GM12878 (cell line): ENCODE results near the gene CMSS1. TPM values are rescaled to one million over a fixed set of nuclear protein-coding genes. Genes with fewer than 3 reads are reported as not detected.

Experiments used
- ATAC-seq: fragments of 200-7000 bp; cut with Tn5 transposase; 3 replicates; pipeline ENCODE4 v1.9.1; 2020; ENCODE audit warnings: mild to moderate bottlenecking, moderate library complexity
- BruUV-seq: library from RNA; stranded (reverse); fragments of 400-500 nt; replicated peaks from 2 replicates; lab custom pipeline; 2021; lab: Mats Ljungman, UMichigan
- CTCF ChIA-PET: fragments of 300-600 bp; sonication (Branson Sonifier 250); formaldehyde crosslinking; extraction: SDS; loops from one replicate; lab custom pipeline; 2021; ENCODE audit warnings: inconsistent platforms; lab: Yijun Ruan, JAX
- POLR2A ChIA-PET: fragments of 350-600 bp; formaldehyde crosslinking; extraction: SDS; loops from one replicate; lab custom pipeline; 2021; ENCODE audit warnings: inconsistent platforms; lab: Charles Lee
- RAD21 ChIA-PET: fragments of 300-600 bp; sonication (Branson Sonifier 250); formaldehyde crosslinking; loops from one replicate; lab custom pipeline; 2023; ENCODE audit warnings: antibody characterized with exemption; ENCODE audit not compliant: unreplicated experiment; lab: Charles Lee
- SMC1A ChIA-PET: fragments of 300-600 bp; sonication (Branson Sonifier 250); formaldehyde crosslinking; loops from one replicate; lab custom pipeline; 2023; ENCODE audit not compliant: unreplicated experiment, uncharacterized antibody; lab: Charles Lee
- DNase-seq: peaks from one replicate; pipeline ENCODE4 v3.0.0-alpha.2; 2011; ENCODE audit warnings: low read depth, low spot score
- FAIRE-seq: peaks from 3 replicates; lab custom pipeline; 2011; peaks lifted over from hg19 to GRCh38; lab: Jason Lieb, UNC
- H2AFZ ChIP-seq: 2 replicates; pipeline ENCODE4 v1.6.0; 2011; ENCODE audit warnings: low read depth, low read length, control low read depth; ENCODE audit not compliant: control insufficient read depth
- H3K27ac ChIP-seq: 2 replicates; pipeline ENCODE4 v1.5.1; 2011; ENCODE audit warnings: control low read depth; ENCODE audit not compliant: control insufficient read depth, insufficient read depth
- H3K27me3 ChIP-seq, 2 experiments: replicated peaks in 1 of 2; 2 replicates each; pipeline versions ENCODE4 v1.6.0 to v1.6.1; 2011; ENCODE audit warnings: low read length in 1 of 2; ENCODE audit not compliant: control insufficient read depth in 2 of 2, insufficient read depth in 2 of 2
- H3K36me3 ChIP-seq, 2 experiments: 2 replicates each; pipeline ENCODE4 v1.5.1; 2011; ENCODE audit warnings: low read length in 1 of 2; ENCODE audit not compliant: control insufficient read depth in 2 of 2, insufficient read depth in 2 of 2
- H3K4me1 ChIP-seq: 2 replicates; pipeline ENCODE4 v1.6.1; 2011; ENCODE audit warnings: mild to moderate bottlenecking, low read length, moderate library complexity, mixed read lengths; ENCODE audit not compliant: control insufficient read depth, insufficient read depth
- H3K4me2 ChIP-seq: 2 replicates; pipeline ENCODE4 v1.6.0; 2011; ENCODE audit warnings: control low read depth; ENCODE audit not compliant: control insufficient read depth, insufficient read depth
- H3K4me3 ChIP-seq: fragments of 200-600 bp; sonication (generic); 2 replicates; pipeline ENCODE4 v1.5.1; 2016
- H3K79me2 ChIP-seq: 2 replicates; pipeline ENCODE4 v1.6.0; 2011; ENCODE audit warnings: low read length; ENCODE audit not compliant: control insufficient read depth, insufficient read depth
- H3K9ac ChIP-seq: 2 replicates; pipeline ENCODE4 v1.8.0; 2011; ENCODE audit warnings: low read length, control low read depth, mixed read lengths; ENCODE audit not compliant: control insufficient read depth, insufficient read depth
- H3K9me3 ChIP-seq: replicated peaks from 3 replicates; pipeline ENCODE4 v1.5.1; 2011; ENCODE audit warnings: mild to moderate bottlenecking, low read length; ENCODE audit not compliant: control insufficient read depth, insufficient read depth
- H4K20me1 ChIP-seq: 2 replicates; pipeline ENCODE4 v1.6.0; 2011; ENCODE audit not compliant: control insufficient read depth, insufficient read depth
- CEBPB ChIP-seq, 2 experiments: fragments of 150-350 bp in 1 of 2; IDR thresholded peaks; 2 replicates each; pipeline ENCODE4 v1.6.1; 2012 to 2014; ENCODE audit warnings: low read depth in 2 of 2, low read length in 2 of 2, borderline replicate concordance in 1 of 2, inconsistent platforms in 1 of 2
- WGBS: methylation state at CpG from one replicate; pipeline ENCODE4 v1.1.6; 2016; ENCODE audit warnings: low lambda C conversion rate; ENCODE audit not compliant: insufficient replicate concordance, insufficient coverage; ENCODE audit errors: missing lambda C conversion rate; 5-methylcytosine and 5-hydroxymethylcytosine counted together
- in situ Hi-C: fragments of 300-500 bp; cut with MboI; formaldehyde crosslinking; loops from 9 replicates; pipeline ENCODE4 v1.14.3; 2018; ENCODE audit warnings: mixed read lengths
- intact Hi-C: fragments of 100-400 bp; cut with micrococcal nuclease; formaldehyde crosslinking; loops from one replicate; pipeline ENCODE4 v1.14.2; 2022; ENCODE audit not compliant: unreplicated experiment
- polyA plus RNA-seq, 11 experiments: library from polyadenylated mRNA; depleted of rRNA in 4 of 11; unstranded in 6 of 11; stranded (reverse) in 5 of 11; fragments of >200 nt; fragmentation: Nextera tagmentation in 4 of 11; fragmentation: Illumina TruSeq in 1 of 11; extraction: Ambion mirVana in 4 of 11; extraction: Trizol in 1 of 11; gene quantifications; 1 replicate in 1 of 11; 2 replicates in 10 of 11; pipeline versions ENCODE4 v1.2.1 to v1.2.3, GENCODE V29; 2011 to 2016; ENCODE audit warnings: inconsistent platforms in 2 of 11, missing spikeins in 2 of 11, low read depth in 1 of 11
- total RNA-seq, 4 experiments: library from RNA; depleted of rRNA in 3 of 4; stranded (reverse); fragments of >200 nt in 3 of 4; fragmentation: Illumina TruSeq in 1 of 4; extraction: Trizol in 1 of 4; gene quantifications; 2 replicates each; pipeline versions ENCODE4 v1.2.1 to v1.2.3, GENCODE V29; 2013 to 2021
- TF ChIP-seq, protein P1 (sequence below): fragments of 450-650 bp; IDR thresholded peaks from 2 replicates; pipeline ENCODE4 v1.6.1; 2017; ENCODE audit warnings: mild to moderate bottlenecking, moderate library complexity

Gene CMSS1
- total and polyA plus RNA-seq, 10 of the 15 experiments (the other 5 are each of a cell fraction or from before 2014, with no cell fraction given): 31.0 to 118 (median 70.1) TPM

DNA sequence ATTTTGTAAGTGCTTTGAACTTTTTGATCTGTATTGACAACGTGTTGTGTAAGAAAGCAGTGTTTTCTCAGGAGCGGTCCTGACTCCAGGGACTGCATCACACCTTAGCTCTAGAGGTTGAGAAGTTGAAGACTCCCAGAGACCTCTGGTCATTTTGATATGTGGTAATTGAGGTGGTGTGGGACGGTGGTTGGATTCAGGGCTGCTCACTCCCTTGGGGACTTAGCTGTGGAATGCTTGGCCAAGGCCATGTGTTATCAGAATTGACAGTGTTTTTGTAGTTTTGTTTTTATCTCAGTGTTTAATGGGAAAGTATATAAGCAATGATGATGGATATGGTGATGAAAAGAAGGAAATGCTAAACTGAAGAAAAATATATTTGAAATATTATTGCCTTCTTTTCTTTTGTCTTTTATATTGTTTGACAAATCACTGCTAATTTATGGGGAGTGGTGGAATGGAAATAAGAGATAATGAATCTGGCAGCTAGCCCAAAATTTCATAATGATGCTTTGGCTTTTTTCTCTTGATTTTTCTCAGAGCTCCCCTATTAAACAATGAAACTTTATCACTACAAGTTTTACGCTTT lies 16.0 kb downstream of the CMSS1 start:
- no peak for ATAC-seq
- Histone ChIP-seq H3K79me2 (no peaks in the 10 kb centered on the region; the same call in 1 of the 2 replicates), H4K20me1 (no peaks in the 10 kb centered on the region), H3K9me3 (no peaks in the 10 kb centered on the region), H3K27ac (no peak overlapping the region), H3K27me3 (no peaks in the 10 kb centered on the region), H3K4me2 (no peak overlapping the region), H3K4me3 (no peak overlapping the region), H3K4me1 (peaks cover 4% of the 10 kb centered on the region; the same call in 1 of the 2 replicates), H2AFZ (no peak overlapping the region), H3K36me3 (no peaks in the 10 kb centered on the region), H3K9ac (no peak overlapping the region)
- ChIA-PET POLR2A (interaction anchor here (1.0 kb wide), 1 partner anchor 9 kb away, joined by 3 read pairs; no protein-coding TSS in a partner anchor), SMC1A (interaction anchor here (0.8 to 6.0 kb wide), 9 partner anchors 10 to 758 kb away, joined by 3 to 41 read pairs (median 3); partner anchors contain the start of genes CMSS1 and TBC1D23), CTCF (interaction anchor here (0.7 to 6.3 kb wide), 19 partner anchors 7 to 812 kb away, joined by 3 to 73 read pairs (median 5); partner anchors contain the start of gene CMSS1), RAD21 (interaction anchor here (1.1 to 4.4 kb wide), 6 partner anchors 10 to 629 kb away, joined by 3 to 63 read pairs (median 3); no protein-coding TSS in a partner anchor)
- no TSS peak for BruUV-seq
- no peak for DNase-seq
- FAIRE-seq: no peak
- TF ChIP-seq, protein P1, sequence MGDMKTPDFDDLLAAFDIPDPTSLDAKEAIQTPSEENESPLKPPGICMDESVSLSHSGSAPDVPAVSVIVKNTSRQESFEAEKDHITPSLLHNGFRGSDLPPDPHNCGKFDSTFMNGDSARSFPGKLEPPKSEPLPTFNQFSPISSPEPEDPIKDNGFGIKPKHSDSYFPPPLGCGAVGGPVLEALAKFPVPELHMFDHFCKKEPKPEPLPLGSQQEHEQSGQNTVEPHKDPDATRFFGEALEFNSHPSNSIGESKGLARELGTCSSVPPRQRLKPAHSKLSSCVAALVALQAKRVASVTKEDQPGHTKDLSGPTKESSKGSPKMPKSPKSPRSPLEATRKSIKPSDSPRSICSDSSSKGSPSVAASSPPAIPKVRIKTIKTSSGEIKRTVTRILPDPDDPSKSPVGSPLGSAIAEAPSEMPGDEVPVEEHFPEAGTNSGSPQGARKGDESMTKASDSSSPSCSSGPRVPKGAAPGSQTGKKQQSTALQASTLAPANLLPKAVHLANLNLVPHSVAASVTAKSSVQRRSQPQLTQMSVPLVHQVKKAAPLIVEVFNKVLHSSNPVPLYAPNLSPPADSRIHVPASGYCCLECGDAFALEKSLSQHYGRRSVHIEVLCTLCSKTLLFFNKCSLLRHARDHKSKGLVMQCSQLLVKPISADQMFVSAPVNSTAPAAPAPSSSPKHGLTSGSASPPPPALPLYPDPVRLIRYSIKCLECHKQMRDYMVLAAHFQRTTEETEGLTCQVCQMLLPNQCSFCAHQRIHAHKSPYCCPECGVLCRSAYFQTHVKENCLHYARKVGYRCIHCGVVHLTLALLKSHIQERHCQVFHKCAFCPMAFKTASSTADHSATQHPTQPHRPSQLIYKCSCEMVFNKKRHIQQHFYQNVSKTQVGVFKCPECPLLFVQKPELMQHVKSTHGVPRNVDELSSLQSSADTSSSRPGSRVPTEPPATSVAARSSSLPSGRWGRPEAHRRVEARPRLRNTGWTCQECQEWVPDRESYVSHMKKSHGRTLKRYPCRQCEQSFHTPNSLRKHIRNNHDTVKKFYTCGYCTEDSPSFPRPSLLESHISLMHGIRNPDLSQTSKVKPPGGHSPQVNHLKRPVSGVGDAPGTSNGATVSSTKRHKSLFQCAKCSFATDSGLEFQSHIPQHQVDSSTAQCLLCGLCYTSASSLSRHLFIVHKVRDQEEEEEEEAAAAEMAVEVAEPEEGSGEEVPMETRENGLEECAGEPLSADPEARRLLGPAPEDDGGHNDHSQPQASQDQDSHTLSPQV: no peak
- no peak for TF ChIP-seq CEBPB (IDR thresholded peaks at IDR 0.05; ENCODE audit: borderline replicate concordance in 1 of 2, low read depth in 2 of 2, low read length in 2 of 2)
- 71% methylated on average over 4 of the region's 4 CpGs for WGBS
- intact Hi-C loops: loop anchor here (5.0 kb wide), 2 partner anchors 624 to 759 kb away; no protein-coding TSS in a partner anchor
- in situ Hi-C loops: loop anchor here (10.0 kb wide), 1 partner anchor 761 kb away; no protein-coding TSS in a partner anchor
